ENCODE measurements around the gene CDHR2. TPM values are rescaled to one million over a fixed set of nuclear protein-coding genes. Genes with fewer than 3 reads are reported as not detected.
A peak's percentile ranks its signal among the peaks of the same experiment; 100 is the strongest.

The CDHR2 gene
- total RNA-seq, 4 donors from 2014 or later = 0.07 to 0.27 (median 0.20) TPM; not detected in 1

GRCh38 chr5:176537554-176538229 is 11.4 kb upstream of the CDHR2 start:
- ATAC-seq (peak; percentile 85 to 87), DNase-seq (peak; percentile 100)
- Histone ChIP-seq H3K4me1 (peaks cover 48 to 54% of the 10 kb centered on the region in 2 donors), H3K9me3 (no peaks in the 10 kb centered on the region), H3K4me3 (peak overlapping the region; percentile 73 to 97 (median 90)), H3K27me3 (no peaks in the 10 kb centered on the region), H3K27ac (peak overlapping the region; percentile 94 to 100 (median 97)), H3K36me3 (no peaks in the 10 kb centered on the region)
- intact Hi-C loops (cut with DNase I; ENCODE audit: low total_unique reads) (loop anchor here (1.0 to 5.0 kb wide), 6 partner anchors 89 to 1065 kb away; partner anchors contain the start of genes B4GALT7, CLTB, FAF2 and HIGD2A), in situ Hi-C loops (cut with MboI; ENCODE audit: low sequenced_read_pairs in 4 of 4) (loop anchor here in 3 of 4 donors (5.0 to 25.0 kb wide), 5 partner anchors 90 to 475 kb away; partner anchors contain the start of genes FAF2 (in 2 of the 3), UIMC1 (in 2 of the 3), CLTB (in 1 of the 3) and ZNF346 (in 1 of the 3))
- TF ChIP-seq POLR2A (IDR thresholded peaks at IDR 0.05) (peak in 1 of 2 donors; percentile 69), CTCF (IDR thresholded peaks at IDR 0.05 in 4 of 5, conservative IDR thresholded peaks at IDR 0.05 in 1 of 5) (peak in 1 of 5 experiments; percentile 8)

- in situ Hi-C loops (cut with MboI; ENCODE audit: low sequenced_read_pairs in 4 of 4) (loop anchor here in 3 of 4 donors (5.0 to 25.0 kb wide), 5 partner anchors 91 to 474 kb away; partner anchors contain the start of genes FAF2 (in 2 of the 3), UIMC1 (in 2 of the 3), CLTB (in 1 of the 3) and ZNF346 (in 1 of the 3)), intact Hi-C loops (cut with DNase I; ENCODE audit: low total_unique reads) (loop anchor here (1.0 to 5.0 kb wide), 2 partner anchors 468 to 1064 kb away; partner anchors contain the start of genes B4GALT7 and UIMC1)
- Histone ChIP-seq H3K27me3 (no peaks in the 10 kb centered on the region), H3K4me1 (peaks cover 41 to 48% of the 10 kb centered on the region in 2 donors), H3K27ac (peak overlapping the region; percentile 94 to 100 (median 97)), H3K36me3 (no peaks in the 10 kb centered on the region), H3K9me3 (no peaks in the 10 kb centered on the region), H3K4me3 (peak overlapping the region; percentile 73 to 97 (median 90))
- no peak for ATAC-seq
- DNase-seq = no peak
- TF ChIP-seq CTCF (IDR thresholded peaks at IDR 0.05 in 4 of 5, conservative IDR thresholded peaks at IDR 0.05 in 1 of 5) (no peak), POLR2A (IDR thresholded peaks at IDR 0.05) (no peak)
Measured at GRCh38 chr5:176538230-176538988, 10.7 kb upstream of the CDHR2 start.

GRCh38 chr5:176538989-176539384 is 10.2 kb upstream of the CDHR2 start:
- in situ Hi-C loops (cut with MboI; ENCODE audit: low sequenced_read_pairs in 4 of 4) (loop anchor here in 3 of 4 donors (5.0 to 25.0 kb wide), 5 partner anchors 92 to 473 kb away; partner anchors contain the start of genes FAF2 (in 2 of the 3), UIMC1 (in 2 of the 3), CLTB (in 1 of the 3) and ZNF346 (in 1 of the 3)), intact Hi-C loops (cut with DNase I; ENCODE audit: low total_unique reads) (loop anchor here (1.0 to 5.0 kb wide), 2 partner anchors 467 to 1063 kb away; partner anchors contain the start of genes B4GALT7 and UIMC1)
- Histone ChIP-seq H3K4me1 (peaks cover 36 to 46% of the 10 kb centered on the region in 2 donors), H3K9me3 (no peaks in the 10 kb centered on the region), H3K4me3 (no peak overlapping the region), H3K27me3 (no peaks in the 10 kb centered on the region), H3K27ac (peak overlapping the region in 2 of 4 donors; percentile 24 to 94), H3K36me3 (no peaks in the 10 kb centered on the region)
- DNase-seq (no peak), ATAC-seq (no peak)
- no peak for TF ChIP-seq POLR2A (IDR thresholded peaks at IDR 0.05)
- no peak for TF ChIP-seq CTCF (IDR thresholded peaks at IDR 0.05 in 4 of 5, conservative IDR thresholded peaks at IDR 0.05 in 1 of 5)

- no peak overlapping the region for H3K4me3 ChIP-seq
- H3K27me3 ChIP-seq = no peaks in the 10 kb centered on the region
- H3K9me3 ChIP-seq = no peaks in the 10 kb centered on the region
- H3K27ac ChIP-seq = no peak overlapping the region
- in situ Hi-C loops (cut with MboI; ENCODE audit: low sequenced_read_pairs in 4 of 4) = loop anchor here in 2 of 4 donors (25.0 kb wide), 3 partner anchors 103 to 472 kb away; partner anchors contain the start of genes CLTB (in 1 of the 2), FAF2 (in 1 of the 2), UIMC1 (in 1 of the 2) and ZNF346 (in 1 of the 2)
- intact Hi-C loops (cut with DNase I; ENCODE audit: low total_unique reads) = no loop called here
- no peak for TF ChIP-seq POLR2A (IDR thresholded peaks at IDR 0.05)
- no peak for TF ChIP-seq CTCF (IDR thresholded peaks at IDR 0.05 in 4 of 5, conservative IDR thresholded peaks at IDR 0.05 in 1 of 5)
- no peaks in the 10 kb centered on the region for H3K36me3 ChIP-seq
- peaks cover 27 to 41% of the 10 kb centered on the region in 2 donors for H3K4me1 ChIP-seq
- no peak for DNase-seq
- ATAC-seq = no peak
Measured at GRCh38 chr5:176540476-176540899, 8.7 kb upstream of the CDHR2 start.

All from gastrocnemius medialis (tissue), 4 donors.